LNCAP (cell line): ENCODE data around the gene CLINT1.

Experiments used
- CTCF ChIP-seq: fragments of 450-650 bp; IDR thresholded peaks from 2 replicates; pipeline ENCODE4 v1.5.1; 2017; ENCODE audit warnings: mild to moderate bottlenecking

CLINT1 gene

GRCh38 chr5:157892974-157893373 is 34.0 kb upstream of the CLINT1 start:
- no peak for TF ChIP-seq CTCF

- TF ChIP-seq CTCF, result no peak
These were observed 32.1 kb upstream of the CLINT1 start for GRCh38 chr5:157890836-157891597.

GRCh38 chr5:157888814-157889532 is 30.0 kb upstream of the CLINT1 start:
- TF ChIP-seq CTCF, result no peak

GRCh38 chr5:157886796-157887380 is 27.9 kb upstream of the CLINT1 start:
- no peak for TF ChIP-seq CTCF

- no peak for TF ChIP-seq CTCF
These were observed 18.9 kb upstream of the CLINT1 start for GRCh38 chr5:157877821-157878220.

GRCh38 chr5:157874861-157875260 is 15.9 kb upstream of the CLINT1 start:
- TF ChIP-seq CTCF, result no peak

- no peak for TF ChIP-seq CTCF
These were observed 12.2 kb upstream of the CLINT1 start for GRCh38 chr5:157870837-157871834.
